Muscle layer of colon (tissue), 2 donors: ENCODE results near the gene MNAT1.

Experiments used
- H3K27ac ChIP-seq: one replicate; pipeline ENCODE4 v1.7.0; 2013; ENCODE audit warnings: low read depth, mild to moderate bottlenecking, low read length, moderate library complexity
- H3K27me3 ChIP-seq, 2 donors: one replicate each; pipeline ENCODE4 v1.7.0; 2013; ENCODE audit warnings: low read length in 2 of 2, mild to moderate bottlenecking in 2 of 2; ENCODE audit not compliant: insufficient read depth in 2 of 2, control insufficient read depth in 1 of 2
- H3K36me3 ChIP-seq: one replicate; pipeline ENCODE4 v1.7.0; 2013; ENCODE audit warnings: mild to moderate bottlenecking, low read length; ENCODE audit not compliant: insufficient read depth
- H3K4me1 ChIP-seq: one replicate; pipeline ENCODE4 v1.7.0; 2013; ENCODE audit warnings: mild to moderate bottlenecking, low read length; ENCODE audit not compliant: insufficient read depth
- H3K4me3 ChIP-seq, 2 donors: one replicate each; pipeline ENCODE4 v1.7.0; 2013; ENCODE audit warnings: low read length in 2 of 2, low read depth in 1 of 2, mild to moderate bottlenecking in 1 of 2, moderate library complexity in 1 of 2
- H3K9ac ChIP-seq: one replicate; pipeline ENCODE4 v1.7.0; 2013; ENCODE audit warnings: low read length
- H3K9me3 ChIP-seq: one replicate; pipeline ENCODE4 v1.7.0; 2013; ENCODE audit warnings: mild to moderate bottlenecking, low read length
- donor health status: abdominal sarcoma.
- donor health status: Adenocarcinoma of cecum.

The MNAT1 gene

GRCh38 chr14:60744566-60744965 is 10.0 kb downstream of the MNAT1 start:
- no peaks in the 10 kb centered on the region for H3K36me3 ChIP-seq
- H3K4me3 ChIP-seq = no peak overlapping the region
- H3K9ac ChIP-seq = no peak overlapping the region
- H3K4me1 ChIP-seq = no peaks in the 10 kb centered on the region
- H3K27ac ChIP-seq = no peak overlapping the region
- no peaks in the 10 kb centered on the region for H3K9me3 ChIP-seq
- no peaks in the 10 kb centered on the region for H3K27me3 ChIP-seq

DNA sequence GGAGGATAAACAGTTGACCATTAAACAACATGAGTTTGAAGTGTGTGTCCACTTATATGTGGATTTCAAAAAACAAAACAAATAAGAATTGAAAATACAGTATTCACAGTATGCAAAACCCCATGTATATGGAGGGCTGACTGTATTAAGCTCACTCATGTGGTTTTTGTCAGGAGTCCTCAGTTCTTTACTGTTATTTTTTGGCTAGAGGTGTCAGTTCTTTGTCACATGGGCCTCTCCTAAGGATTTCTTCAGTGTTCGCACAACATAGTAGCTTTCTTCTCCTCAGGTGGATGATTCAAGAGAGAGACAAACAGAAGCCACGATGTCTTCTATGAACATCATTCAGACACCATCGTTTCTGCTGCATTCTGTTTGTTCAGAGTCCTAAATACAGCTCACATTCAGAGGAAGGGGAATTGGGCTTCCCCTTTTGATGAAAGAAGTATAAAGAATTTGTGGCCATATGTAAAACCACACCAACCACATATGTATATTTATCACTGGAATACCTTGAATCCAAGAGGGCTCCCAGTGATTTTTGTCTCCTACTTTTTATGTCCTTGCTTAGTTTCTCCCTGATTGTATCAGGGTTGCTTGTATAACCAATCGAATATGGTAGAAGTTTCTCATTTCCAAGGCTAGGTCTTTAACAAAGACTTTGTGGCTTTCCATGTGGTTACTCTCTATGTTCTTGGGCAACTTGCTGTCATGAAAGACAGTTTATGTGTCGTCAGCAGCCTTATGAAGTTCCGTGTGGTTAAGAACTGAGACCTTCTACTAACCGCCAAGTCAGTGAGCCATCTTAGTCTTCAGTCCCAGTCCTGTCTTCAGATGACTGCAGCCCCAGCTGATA is 18.9 kb downstream of the MNAT1 start:
- Histone ChIP-seq H3K27me3 (no peaks in the 10 kb centered on the region), H3K4me3 (no peak overlapping the region)

DNA sequence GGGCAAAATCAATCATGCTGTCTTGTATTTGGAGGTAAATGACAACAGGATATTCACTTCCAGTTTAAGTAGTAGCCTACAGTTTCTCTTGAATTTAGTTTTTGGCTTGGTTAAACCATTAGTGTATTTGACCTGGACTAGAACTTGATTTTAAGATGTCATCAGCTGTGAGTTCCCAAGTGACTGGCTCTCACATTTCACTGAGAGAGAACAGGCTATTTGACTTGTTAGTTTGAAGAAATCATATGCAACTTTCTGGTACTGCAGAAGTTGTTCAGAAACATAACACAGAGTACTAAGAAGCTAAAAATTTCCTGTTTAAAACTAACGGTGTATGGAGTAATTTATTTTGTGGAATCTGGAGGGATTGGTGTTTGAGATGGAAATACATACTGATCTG is 22.3 kb downstream of the MNAT1 start:
- Histone ChIP-seq H3K9me3 (no peaks in the 10 kb centered on the region), H3K27me3 (no peaks in the 10 kb centered on the region), H3K4me1 (peaks cover 11% of the 10 kb centered on the region), H3K27ac (no peak overlapping the region), H3K36me3 (no peaks in the 10 kb centered on the region), H3K4me3 (no peak overlapping the region), H3K9ac (no peak overlapping the region)

More for the DNA sequence above, 18.9 kb downstream of the MNAT1 start:
- Histone ChIP-seq H3K4me1 (peaks cover 5% of the 10 kb centered on the region), H3K9ac (no peak overlapping the region), H3K36me3 (no peaks in the 10 kb centered on the region), H3K27ac (no peak overlapping the region), H3K9me3 (no peaks in the 10 kb centered on the region)

DNA sequence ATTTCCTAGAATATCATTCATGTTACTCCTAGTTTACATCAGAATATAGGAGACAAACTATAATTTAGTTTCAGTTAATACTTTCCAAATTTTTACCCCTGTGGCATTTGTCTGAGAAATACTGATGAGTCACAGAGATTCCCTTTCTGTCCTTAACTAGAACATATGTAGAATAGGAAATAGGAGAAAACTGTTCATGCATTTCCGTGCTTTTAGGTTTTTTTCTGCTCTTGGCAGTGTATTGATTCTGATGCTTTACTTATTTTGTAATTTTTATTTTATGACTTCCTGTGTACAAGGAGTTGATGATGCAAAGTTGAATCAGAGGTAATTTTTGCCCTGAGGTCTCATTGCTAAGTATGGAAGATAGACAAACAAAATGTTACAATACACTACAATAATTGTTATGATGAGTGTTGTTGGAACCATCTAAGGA is 23.0 kb downstream of the MNAT1 start:
- H3K4me1 ChIP-seq = peaks cover 11% of the 10 kb centered on the region
- no peaks in the 10 kb centered on the region for H3K27me3 ChIP-seq
- H3K36me3 ChIP-seq = no peaks in the 10 kb centered on the region
- no peaks in the 10 kb centered on the region for H3K9me3 ChIP-seq
- H3K27ac ChIP-seq = no peak overlapping the region
- H3K4me3 ChIP-seq = no peak overlapping the region
- no peak overlapping the region for H3K9ac ChIP-seq

DNA sequence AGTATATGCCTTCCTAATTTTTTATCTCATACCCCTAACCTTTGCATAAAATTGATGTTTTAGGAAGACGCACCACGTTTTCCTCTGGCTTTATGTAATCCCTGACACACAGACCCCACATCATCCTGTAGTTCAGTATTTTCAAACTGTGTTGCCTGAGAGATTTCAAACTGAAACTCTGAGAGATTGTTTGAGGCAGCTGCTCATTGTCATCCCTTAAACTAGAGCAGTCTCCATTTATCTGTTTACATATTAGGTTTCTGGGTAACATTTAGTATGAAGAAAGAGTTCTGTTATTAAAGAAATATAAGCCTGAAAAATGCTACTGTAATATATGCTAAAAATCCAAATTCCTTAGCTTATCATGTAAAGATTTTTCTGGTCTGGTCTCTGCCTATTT is 24.3 kb downstream of the MNAT1 start:
- Histone ChIP-seq H3K4me1 (peaks cover 11% of the 10 kb centered on the region), H3K27me3 (no peaks in the 10 kb centered on the region), H3K36me3 (no peaks in the 10 kb centered on the region), H3K9me3 (no peaks in the 10 kb centered on the region), H3K27ac (no peak overlapping the region), H3K9ac (no peak overlapping the region), H3K4me3 (no peak overlapping the region)

- H3K9ac ChIP-seq = no peak overlapping the region
- H3K27ac ChIP-seq = no peak overlapping the region
- H3K36me3 ChIP-seq = no peaks in the 10 kb centered on the region
- H3K9me3 ChIP-seq = no peaks in the 10 kb centered on the region
- H3K4me3 ChIP-seq = no peak overlapping the region
- H3K4me1 ChIP-seq = peaks cover 11% of the 10 kb centered on the region
- no peaks in the 10 kb centered on the region for H3K27me3 ChIP-seq
These were observed 25.6 kb downstream of the MNAT1 start for GRCh38 chr14:60760209-60760608.

DNA sequence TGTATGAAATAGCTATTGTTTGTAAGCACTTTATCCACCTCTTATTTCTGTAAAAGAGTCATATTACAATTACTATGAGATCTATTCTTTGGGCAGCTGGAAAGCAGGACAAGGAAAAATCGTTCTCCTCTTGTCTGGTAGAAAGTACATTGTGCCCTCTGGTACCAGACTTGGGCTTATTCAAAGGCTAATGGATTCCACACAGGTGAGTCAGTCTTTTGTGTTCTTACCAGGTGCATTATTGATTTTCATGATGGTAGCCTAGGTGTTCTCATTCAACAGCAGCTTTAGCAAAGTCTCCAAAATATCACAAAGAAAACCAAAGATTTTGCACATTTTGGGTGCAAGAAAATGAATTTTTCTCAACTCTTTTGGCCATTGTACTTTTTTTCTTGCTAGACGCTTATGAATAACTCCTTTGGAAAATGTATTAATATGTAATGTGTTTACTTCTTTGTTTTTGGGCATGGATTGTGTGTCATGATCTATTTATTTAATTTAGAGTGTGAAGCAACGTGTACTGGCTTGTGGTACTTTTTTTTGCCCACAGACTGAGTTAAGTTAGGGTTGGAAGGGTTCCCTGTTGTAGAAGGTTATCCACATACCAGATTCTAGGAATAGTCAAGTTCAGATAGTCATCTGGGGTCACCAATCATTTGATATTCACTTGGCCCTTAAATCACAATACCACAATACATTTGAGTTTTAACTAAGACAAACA is 26.2 kb downstream of the MNAT1 start:
- peaks cover 11% of the 10 kb centered on the region for H3K4me1 ChIP-seq
- no peaks in the 10 kb centered on the region for H3K27me3 ChIP-seq

DNA sequence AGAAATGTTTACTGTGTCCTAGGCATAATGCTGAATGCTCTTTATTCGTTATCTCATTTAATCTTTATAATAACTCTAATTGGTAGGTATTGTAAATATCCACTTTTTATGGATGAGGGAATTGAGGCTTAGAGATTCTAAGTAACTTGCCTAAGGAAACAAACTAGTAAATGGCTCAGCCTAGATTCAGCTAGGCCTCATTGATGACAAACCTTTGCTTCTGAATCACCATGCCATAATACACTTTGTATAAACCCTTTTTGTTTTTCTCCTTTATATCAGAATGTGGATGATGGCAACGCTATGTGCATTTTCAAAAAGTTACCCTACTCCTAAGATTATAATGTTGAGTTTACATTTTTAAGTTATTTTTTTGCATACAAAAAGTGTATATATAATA is 34.0 kb downstream of the MNAT1 start:
- Histone ChIP-seq H3K9me3 (no peaks in the 10 kb centered on the region), H3K27me3 (no peaks in the 10 kb centered on the region), H3K4me3 (no peak overlapping the region), H3K4me1 (no peaks in the 10 kb centered on the region), H3K36me3 (no peaks in the 10 kb centered on the region), H3K27ac (no peak overlapping the region), H3K9ac (no peak overlapping the region)

More for the DNA sequence above, 26.2 kb downstream of the MNAT1 start:
- no peak overlapping the region for H3K9ac ChIP-seq
- H3K27ac ChIP-seq = no peak overlapping the region
- H3K9me3 ChIP-seq = no peaks in the 10 kb centered on the region
- no peaks in the 10 kb centered on the region for H3K36me3 ChIP-seq
- no peak overlapping the region for H3K4me3 ChIP-seq

GRCh38 chr14:60771117-60771516 is 36.6 kb downstream of the MNAT1 start:
- Histone ChIP-seq H3K27ac (no peak overlapping the region), H3K4me3 (no peak overlapping the region), H3K36me3 (no peaks in the 10 kb centered on the region), H3K9ac (no peak overlapping the region), H3K27me3 (no peaks in the 10 kb centered on the region), H3K4me1 (no peaks in the 10 kb centered on the region), H3K9me3 (no peaks in the 10 kb centered on the region)

DNA sequence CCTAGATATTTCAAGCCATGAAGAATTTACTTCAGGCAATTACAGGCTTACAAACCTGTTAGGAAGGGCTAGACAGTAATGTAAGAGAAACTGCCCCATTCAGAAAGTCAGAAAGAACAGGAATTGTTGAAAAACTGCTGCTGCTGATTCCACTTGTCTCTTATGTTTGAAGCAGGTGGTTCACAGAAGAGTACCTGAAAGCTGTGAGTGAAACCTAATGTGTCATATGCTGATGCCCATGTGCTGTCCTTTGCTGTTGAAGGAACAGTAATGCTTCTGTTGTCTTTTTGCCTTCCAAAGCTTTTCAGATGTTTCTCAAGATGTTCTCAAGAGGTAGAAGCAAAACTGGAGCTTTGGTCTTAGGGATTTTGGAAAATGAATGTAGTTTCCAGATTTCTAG is 39.0 kb downstream of the MNAT1 start:
- Histone ChIP-seq H3K4me1 (peaks cover 12% of the 10 kb centered on the region), H3K9ac (no peak overlapping the region), H3K9me3 (no peaks in the 10 kb centered on the region), H3K36me3 (no peaks in the 10 kb centered on the region), H3K27me3 (no peaks in the 10 kb centered on the region), H3K4me3 (no peak overlapping the region), H3K27ac (no peak overlapping the region)

DNA sequence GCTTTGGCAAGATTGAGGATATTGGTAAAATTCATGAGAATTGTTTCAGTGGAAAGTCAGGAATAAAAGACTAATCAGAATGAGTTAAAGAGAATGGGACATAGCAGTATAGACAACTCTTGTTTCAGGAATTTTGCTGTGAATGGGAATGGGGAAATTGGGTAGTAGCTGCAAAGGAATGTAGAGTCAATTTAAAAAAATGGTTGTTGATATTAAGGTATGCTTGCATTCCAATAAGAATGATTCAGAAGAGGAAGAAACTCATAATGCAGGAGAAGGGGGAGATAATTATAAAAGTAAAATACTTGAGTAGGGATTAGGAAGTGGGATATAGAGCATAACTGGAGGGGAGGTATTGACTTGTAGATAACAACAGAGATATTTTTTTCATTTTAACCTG is 40.7 kb downstream of the MNAT1 start:
- Histone ChIP-seq H3K27me3 (no peaks in the 10 kb centered on the region), H3K9me3 (no peaks in the 10 kb centered on the region), H3K36me3 (no peaks in the 10 kb centered on the region), H3K9ac (no peak overlapping the region), H3K4me1 (peaks cover 12% of the 10 kb centered on the region), H3K4me3 (no peak overlapping the region), H3K27ac (no peak overlapping the region)
